ENCODE data around the gene GRIA1.

The GRIA1 gene

DNA sequence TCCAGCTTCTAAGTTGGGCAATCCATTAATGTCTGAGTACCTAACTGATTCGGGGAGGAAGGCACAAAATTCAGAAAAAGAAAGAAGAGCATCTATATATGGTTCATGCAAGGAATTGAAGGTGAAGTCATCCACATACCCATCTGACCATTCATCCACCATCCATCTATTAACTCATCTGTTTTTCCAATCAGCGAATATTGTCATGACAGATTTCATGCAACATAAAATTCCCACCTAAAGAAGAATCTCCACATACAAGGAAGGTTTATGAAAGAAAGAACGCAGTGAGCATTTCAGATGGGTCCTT lies 164.7 kb downstream of the GRIA1 start:
- no peaks in the 10 kb centered on the region for H3K36me3 ChIP-seq (ENCODE audit: insufficient read depth, low read length)

DNA sequence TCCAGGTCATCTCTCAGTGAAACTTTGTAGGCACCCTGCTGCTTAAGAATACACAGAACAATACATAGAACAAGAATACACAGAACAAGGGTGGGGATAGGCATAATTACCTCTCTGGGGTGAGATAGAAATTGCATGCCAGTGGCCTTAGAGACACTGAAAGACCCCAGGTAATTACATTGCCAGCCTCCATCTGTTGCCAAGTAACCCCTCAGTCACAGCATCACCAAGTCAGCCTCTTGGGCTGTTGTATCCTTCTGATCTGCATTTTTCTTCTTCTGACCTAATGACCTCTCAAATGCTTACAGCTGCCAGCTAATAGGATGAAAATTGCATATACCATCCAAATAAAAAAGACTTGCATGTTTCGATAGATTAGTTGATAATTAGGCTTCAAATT lies 167.7 kb downstream of the GRIA1 start:
- no peaks in the 10 kb centered on the region for H3K36me3 ChIP-seq (ENCODE audit: insufficient read depth, low read length)
- no peak overlapping the region for H3K9ac ChIP-seq (ENCODE audit: low read depth, low read length)
- no peaks in the 10 kb centered on the region for H3K9me3 ChIP-seq (ENCODE audit: control insufficient read depth, insufficient read depth, low read length)
- peaks cover 7% of the 10 kb centered on the region for H3K4me1 ChIP-seq (ENCODE audit: insufficient read depth, low read length)

More for the DNA sequence above, 164.7 kb downstream of the GRIA1 start:
- Histone ChIP-seq H3K9me3 (ENCODE audit: control insufficient read depth, insufficient read depth, low read length) (no peaks in the 10 kb centered on the region), H3K9ac (ENCODE audit: low read depth, low read length) (no peak overlapping the region), H3K4me1 (ENCODE audit: insufficient read depth, low read length) (no peaks in the 10 kb centered on the region)

DNA sequence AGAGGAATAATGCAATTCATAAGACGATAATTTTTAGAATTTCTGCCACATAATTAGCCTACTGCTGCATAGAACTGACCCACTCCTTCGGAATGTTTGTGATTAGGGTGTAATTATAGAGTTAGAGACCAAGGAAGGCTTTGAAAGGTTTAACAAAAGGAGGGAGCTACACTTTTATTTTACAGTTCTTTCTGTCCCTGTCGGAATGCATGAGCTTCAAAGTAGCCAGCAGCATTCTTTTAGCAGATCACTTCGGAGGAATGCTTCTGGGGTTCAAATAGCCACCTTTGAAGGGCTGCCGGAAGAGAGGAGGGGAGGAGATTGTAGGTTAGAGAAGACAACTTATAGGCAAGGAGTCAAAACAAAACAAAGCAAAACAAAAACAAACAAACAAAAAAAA lies 168.1 kb downstream of the GRIA1 start:
- peaks cover 7% of the 10 kb centered on the region for H3K4me1 ChIP-seq (ENCODE audit: insufficient read depth, low read length)
- no peak overlapping the region for H3K9ac ChIP-seq (ENCODE audit: low read depth, low read length)
- H3K36me3 ChIP-seq (ENCODE audit: insufficient read depth, low read length) = no peaks in the 10 kb centered on the region
- no peaks in the 10 kb centered on the region for H3K9me3 ChIP-seq (ENCODE audit: control insufficient read depth, insufficient read depth, low read length)

DNA sequence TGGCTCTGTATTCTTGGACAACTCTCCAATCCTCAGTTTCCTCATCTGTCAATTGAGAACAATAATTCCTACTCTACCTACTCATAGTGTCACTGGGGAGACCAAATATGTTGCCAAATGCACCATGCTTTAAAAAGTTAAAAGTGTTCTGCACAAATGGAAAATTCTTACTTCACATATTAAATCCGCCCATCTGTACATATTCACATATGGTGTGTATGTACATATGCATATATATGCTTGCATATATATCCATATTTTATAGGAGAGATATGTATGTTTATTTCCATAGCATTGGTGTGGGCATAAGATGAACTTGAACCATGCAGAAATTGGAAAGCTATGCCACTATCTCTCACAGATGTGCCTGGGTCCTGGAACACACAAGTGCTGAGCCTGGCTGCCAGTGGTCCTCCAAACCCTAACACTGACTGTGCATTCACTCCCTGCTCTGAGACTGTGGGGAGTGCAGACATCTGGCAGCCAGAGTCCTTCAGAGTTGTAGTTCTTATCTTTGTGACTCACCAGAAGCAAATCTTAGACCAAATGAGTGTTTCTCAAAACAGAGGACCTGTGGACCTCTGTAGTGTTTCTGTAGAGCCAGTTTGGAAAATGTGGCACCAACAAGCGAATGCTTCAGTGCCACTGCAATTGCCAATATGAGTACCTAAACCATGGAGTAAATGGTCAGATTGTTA lies 168.7 kb downstream of the GRIA1 start:
- Histone ChIP-seq H3K9ac (ENCODE audit: low read depth, low read length) (no peak overlapping the region), H3K36me3 (ENCODE audit: insufficient read depth, low read length) (no peaks in the 10 kb centered on the region), H3K9me3 (ENCODE audit: control insufficient read depth, insufficient read depth, low read length) (no peaks in the 10 kb centered on the region), H3K4me1 (ENCODE audit: insufficient read depth, low read length) (peaks cover 7% of the 10 kb centered on the region)

DNA sequence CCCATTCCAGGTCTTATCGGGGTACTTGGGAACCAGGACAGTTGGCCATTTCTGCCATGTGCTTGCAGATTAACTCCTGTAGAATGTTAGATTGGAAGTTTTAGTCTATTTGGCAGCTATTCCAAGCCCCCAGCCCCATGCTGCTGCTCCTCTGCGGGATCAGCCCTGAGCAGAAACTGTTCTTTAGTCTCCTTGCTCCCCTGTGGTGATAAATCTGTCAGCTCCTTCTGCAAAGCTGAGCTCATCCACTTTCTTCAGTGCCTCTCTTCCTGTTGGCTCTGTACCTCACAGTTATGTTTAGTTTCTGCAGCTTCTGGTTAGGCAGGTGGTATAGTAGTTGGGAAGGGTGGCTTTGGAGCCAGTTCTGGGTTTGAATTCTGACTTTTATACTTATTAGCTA lies 170.4 kb downstream of the GRIA1 start:
- Histone ChIP-seq H3K36me3 (ENCODE audit: insufficient read depth, low read length) (no peaks in the 10 kb centered on the region), H3K4me1 (ENCODE audit: insufficient read depth, low read length) (peaks cover 7% of the 10 kb centered on the region), H3K9ac (ENCODE audit: low read depth, low read length) (no peak overlapping the region), H3K9me3 (ENCODE audit: control insufficient read depth, insufficient read depth, low read length) (no peaks in the 10 kb centered on the region)

DNA sequence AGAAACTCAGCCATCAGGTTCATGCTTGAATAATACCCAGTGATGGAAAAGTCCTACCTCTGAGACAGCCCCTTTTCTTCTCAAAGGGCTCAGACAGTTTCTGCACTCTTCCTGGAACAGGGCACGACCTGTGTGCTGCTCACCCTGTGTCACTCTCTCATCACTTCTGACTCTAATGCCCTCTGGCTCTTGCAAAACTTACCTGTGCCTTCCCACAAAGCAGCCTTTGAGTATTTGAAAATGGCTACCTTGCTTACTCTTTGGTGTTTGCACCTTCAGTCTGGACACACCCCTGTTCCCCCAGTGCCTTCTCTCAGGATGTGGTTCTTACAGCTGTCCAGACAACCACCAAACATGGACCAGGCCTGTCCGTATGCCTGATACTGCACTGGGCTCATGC lies 171.4 kb downstream of the GRIA1 start:
- Histone ChIP-seq H3K36me3 (ENCODE audit: insufficient read depth, low read length) (no peaks in the 10 kb centered on the region), H3K9me3 (ENCODE audit: control insufficient read depth, insufficient read depth, low read length) (no peaks in the 10 kb centered on the region), H3K9ac (ENCODE audit: low read depth, low read length) (no peak overlapping the region), H3K4me1 (ENCODE audit: insufficient read depth, low read length) (peaks cover 7% of the 10 kb centered on the region)

DNA sequence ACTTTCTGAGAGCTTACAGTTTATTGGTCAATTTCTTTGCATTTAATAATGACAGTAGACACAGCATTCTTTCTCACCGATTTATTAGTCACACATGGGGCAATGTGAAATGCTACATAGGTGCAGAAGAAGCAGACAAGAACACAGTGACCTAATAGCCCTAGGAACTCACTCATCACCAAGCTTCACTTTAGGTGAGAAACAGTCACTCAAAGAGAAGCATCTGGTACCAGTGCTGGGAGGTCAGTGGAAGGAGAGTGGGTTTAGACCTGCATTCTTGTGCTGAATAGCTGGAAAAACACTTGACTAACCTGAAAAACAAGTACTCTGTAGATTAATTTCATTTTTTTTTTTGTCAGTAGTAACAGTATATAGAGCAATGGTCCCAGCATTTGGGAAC lies 179.6 kb downstream of the GRIA1 start:
- no peaks in the 10 kb centered on the region for H3K4me1 ChIP-seq (ENCODE audit: insufficient read depth, low read length)
- no peaks in the 10 kb centered on the region for H3K36me3 ChIP-seq (ENCODE audit: insufficient read depth, low read length)
- H3K9ac ChIP-seq (ENCODE audit: low read depth, low read length) = no peak overlapping the region
- H3K9me3 ChIP-seq (ENCODE audit: control insufficient read depth, insufficient read depth, low read length) = no peaks in the 10 kb centered on the region

DNA sequence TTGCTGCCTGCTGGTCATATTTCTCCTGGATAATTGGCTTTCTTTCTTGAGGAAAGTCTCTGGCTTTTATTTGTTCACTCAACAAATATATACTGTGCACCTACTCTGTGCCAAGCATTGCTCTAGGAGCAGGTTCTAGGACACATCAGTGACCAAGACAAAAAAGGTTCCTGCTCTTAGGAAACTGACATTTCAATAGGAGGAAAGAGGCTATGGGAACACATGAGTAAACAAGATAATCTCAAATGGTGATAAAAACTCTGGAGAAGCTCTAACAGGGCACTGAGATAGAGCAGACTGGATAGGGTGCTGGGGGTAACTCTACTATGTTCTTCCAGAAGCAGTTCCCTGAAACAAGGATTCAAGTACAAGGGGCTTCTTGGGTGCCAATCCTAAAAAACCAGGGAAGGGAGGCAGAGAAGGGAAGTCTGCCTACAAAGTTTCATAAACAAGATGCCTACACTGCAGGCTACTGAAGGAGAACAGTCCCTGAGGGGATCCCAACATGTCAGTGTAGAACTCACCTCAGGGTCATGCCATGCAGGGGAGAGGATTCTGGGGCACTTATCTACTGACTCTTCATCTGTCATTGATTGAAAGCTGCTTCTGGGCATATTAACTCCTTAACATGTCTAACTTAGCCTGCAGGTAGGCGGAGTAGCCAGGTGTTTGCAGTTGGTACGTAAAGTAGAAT lies 181.3 kb downstream of the GRIA1 start:
- Histone ChIP-seq H3K9me3 (ENCODE audit: control insufficient read depth, insufficient read depth, low read length) (no peaks in the 10 kb centered on the region), H3K36me3 (ENCODE audit: insufficient read depth, low read length) (no peaks in the 10 kb centered on the region), H3K9ac (ENCODE audit: low read depth, low read length) (no peak overlapping the region), H3K4me1 (ENCODE audit: insufficient read depth, low read length) (no peaks in the 10 kb centered on the region)

DNA sequence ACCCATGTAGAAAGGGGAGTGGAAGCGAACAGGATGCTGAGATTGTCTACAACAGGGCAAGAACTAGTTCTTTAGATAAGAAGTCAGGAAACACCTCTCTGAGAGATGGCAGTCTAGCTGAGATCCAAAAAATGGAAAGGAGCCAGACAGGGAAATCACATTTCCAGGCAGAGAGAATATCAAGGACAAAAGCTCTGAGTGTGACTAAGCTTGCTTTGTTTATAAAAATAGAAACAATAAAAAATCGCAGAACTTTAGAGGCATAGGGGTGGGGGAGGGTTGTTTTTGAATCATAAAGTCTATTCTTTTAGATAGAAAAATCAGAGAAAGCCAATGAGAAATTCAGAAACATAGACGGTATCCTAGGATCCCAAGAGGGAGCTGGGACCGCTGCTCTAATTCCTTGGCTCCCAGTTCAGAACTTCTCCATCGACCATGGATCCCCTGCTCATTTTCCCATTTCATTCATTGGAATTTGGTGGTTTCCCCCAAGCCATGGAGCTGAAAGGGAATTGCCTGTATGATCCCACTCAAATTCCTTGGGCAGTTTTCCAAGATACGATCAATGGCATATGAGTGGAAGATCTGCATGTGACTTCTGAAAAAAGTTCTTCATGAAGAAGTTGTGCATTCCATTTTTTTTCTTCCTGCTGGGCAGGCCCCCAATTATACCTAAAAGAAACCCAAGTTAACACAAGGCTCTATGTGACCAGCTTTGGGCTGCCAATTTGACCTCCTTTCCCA lies 182.0 kb downstream of the GRIA1 start:
- Histone ChIP-seq H3K36me3 (ENCODE audit: insufficient read depth, low read length) (no peaks in the 10 kb centered on the region), H3K9me3 (ENCODE audit: control insufficient read depth, insufficient read depth, low read length) (no peaks in the 10 kb centered on the region), H3K9ac (ENCODE audit: low read depth, low read length) (no peak overlapping the region), H3K4me1 (ENCODE audit: insufficient read depth, low read length) (no peaks in the 10 kb centered on the region)

DNA sequence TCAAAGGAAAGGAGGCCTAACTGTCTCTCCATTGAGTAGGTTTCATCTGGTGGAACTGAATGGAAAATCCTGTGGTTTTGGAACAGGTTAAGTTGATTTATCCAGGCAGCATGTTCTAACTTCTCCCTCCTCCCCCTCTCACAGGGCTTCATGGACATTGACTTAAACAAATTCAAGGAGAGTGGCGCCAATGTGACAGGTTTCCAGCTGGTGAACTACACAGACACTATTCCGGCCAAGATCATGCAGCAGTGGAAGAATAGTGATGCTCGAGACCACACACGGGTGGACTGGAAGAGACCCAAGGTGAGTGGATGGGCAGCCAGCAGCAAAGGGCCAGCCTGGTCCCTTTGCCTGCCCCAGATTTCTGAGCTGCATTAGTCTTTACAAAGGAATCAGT lies 183.9 kb downstream of the GRIA1 start:
- no peaks in the 10 kb centered on the region for H3K9me3 ChIP-seq (ENCODE audit: control insufficient read depth, insufficient read depth, low read length)
- no peaks in the 10 kb centered on the region for H3K36me3 ChIP-seq (ENCODE audit: insufficient read depth, low read length)
- no peaks in the 10 kb centered on the region for H3K4me1 ChIP-seq (ENCODE audit: insufficient read depth, low read length)
- no peak overlapping the region for H3K9ac ChIP-seq (ENCODE audit: low read depth, low read length)

DNA sequence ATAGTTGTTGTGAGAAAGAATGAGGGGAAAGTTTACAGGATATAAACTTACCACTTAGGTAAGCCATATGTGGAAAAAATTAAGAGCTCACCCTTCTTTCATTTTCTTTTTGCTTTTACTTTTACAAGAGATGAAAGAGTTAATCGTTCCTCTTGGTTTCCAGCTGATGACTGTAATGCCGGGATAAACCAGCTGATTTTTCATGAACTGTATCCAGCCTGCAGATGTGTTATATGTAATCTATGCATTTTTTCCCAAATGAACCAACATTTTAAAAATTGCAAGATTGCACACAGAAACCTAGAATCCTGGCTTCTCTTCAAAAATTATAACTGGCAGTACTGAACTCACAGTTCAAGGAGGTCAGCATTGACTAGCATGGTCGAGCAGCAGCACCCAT lies 185.9 kb downstream of the GRIA1 start:
- no peak overlapping the region for H3K9ac ChIP-seq (ENCODE audit: low read depth, low read length)
- no peaks in the 10 kb centered on the region for H3K4me1 ChIP-seq (ENCODE audit: insufficient read depth, low read length)
- H3K36me3 ChIP-seq (ENCODE audit: insufficient read depth, low read length) = no peaks in the 10 kb centered on the region; the same call in 1 of the 2 replicates
- no peaks in the 10 kb centered on the region for H3K9me3 ChIP-seq (ENCODE audit: control insufficient read depth, insufficient read depth, low read length)

DNA sequence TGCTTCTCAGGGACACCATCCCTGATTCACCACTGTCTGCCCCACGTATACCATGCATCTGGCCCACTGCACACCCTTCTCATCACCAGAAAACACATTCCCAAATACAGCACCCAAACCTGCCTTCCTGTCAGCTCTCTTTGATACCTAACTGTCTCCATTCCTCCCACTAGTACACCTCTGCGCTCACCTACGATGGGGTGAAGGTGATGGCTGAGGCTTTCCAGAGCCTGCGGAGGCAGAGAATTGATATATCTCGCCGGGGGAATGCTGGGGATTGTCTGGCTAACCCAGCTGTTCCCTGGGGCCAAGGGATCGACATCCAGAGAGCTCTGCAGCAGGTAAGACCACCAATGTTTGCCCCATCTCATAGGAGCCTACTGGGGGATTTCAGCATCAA lies 186.4 kb downstream of the GRIA1 start:
- Histone ChIP-seq H3K36me3 (ENCODE audit: insufficient read depth, low read length) (no peaks in the 10 kb centered on the region; the same call in 1 of the 2 replicates), H3K4me1 (ENCODE audit: insufficient read depth, low read length) (no peaks in the 10 kb centered on the region), H3K9me3 (ENCODE audit: control insufficient read depth, insufficient read depth, low read length) (no peaks in the 10 kb centered on the region), H3K9ac (ENCODE audit: low read depth, low read length) (no peak overlapping the region)

DNA sequence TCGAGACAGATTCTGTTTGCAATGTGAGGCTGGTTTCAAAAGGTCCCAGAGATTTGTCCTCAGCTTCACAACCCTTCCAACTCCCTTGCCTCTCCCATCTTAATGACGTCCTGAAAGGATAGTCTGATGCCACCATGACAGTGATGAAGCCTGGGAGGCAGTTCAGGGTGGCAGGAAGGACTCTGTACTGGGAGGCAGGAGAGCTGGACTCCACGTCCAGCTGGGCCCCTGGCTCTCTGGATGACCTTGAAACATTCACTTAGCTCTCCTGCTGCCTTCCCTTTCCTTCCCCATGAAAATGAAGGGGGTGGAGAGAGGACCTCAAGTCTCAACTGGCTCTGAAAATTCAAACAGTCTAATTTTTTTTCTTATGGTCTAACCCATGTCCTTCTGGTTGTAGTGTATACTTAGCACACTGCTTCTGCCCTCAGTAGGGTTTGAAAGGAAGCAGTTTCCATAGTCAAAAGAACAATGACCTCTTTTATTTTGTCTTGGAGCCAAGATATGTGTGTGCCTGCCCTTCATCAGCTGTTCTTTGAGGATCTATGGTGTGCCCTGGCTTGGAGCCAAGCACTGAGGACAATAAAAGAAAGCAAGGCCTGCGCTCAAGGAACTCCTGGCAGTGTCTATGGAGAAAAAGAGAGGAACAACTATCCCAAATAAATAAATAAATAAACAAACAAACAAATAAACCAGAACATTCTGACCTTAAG lies 188.3 kb downstream of the GRIA1 start:
- Histone ChIP-seq H3K9me3 (ENCODE audit: control insufficient read depth, insufficient read depth, low read length) (no peaks in the 10 kb centered on the region), H3K36me3 (ENCODE audit: insufficient read depth, low read length) (no peaks in the 10 kb centered on the region; the same call in 1 of the 2 replicates), H3K9ac (ENCODE audit: low read depth, low read length) (no peak overlapping the region), H3K4me1 (ENCODE audit: insufficient read depth, low read length) (no peaks in the 10 kb centered on the region)

DNA sequence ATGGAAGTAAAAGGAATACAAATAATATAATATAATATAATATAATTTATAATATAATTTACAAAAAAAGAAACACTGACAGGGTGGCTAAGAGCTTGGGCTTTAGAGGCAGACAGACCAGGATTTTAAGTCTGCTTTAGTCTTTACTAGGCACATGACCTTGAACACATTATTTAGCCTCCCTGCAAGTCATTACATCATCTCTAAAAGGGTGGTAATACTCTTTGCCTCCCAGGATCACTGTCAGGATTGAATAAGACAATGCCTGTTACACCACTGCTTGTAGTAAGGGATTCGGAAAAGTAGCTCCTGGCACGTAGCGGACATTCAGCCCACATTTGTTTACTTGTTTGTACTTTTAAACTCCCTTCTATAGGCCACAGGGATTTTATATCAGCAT lies 199.8 kb downstream of the GRIA1 start:
- no peaks in the 10 kb centered on the region for H3K4me1 ChIP-seq (ENCODE audit: insufficient read depth, low read length)
- no peak overlapping the region for H3K9ac ChIP-seq (ENCODE audit: low read depth, low read length)
- H3K9me3 ChIP-seq (ENCODE audit: control insufficient read depth, insufficient read depth, low read length) = no peaks in the 10 kb centered on the region
- H3K36me3 ChIP-seq (ENCODE audit: insufficient read depth, low read length) = peaks cover 3% of the 10 kb centered on the region; the same call in 1 of the 2 replicates

Measured in ES-I3 (cell line).